OCI-LY1 (cell line): ENCODE measurements around the gene AUH.

ENCODE experiments used
- H2AFZ ChIP-seq: fragments of 200-600 bp; sonication (generic), shearing (Covaris generic); 2 replicates; pipeline ENCODE4 v1.6.0; 2014; ENCODE audit warnings: antibody characterized with exemption, mild to moderate bottlenecking, low read length
- H3F3A ChIP-seq: fragments of 200-600 bp; sonication (generic), shearing (Covaris generic); 2 replicates; pipeline ENCODE4 v1.6.0; 2014; ENCODE audit warnings: mild to moderate bottlenecking, antibody characterized with exemption, low read length, moderate library complexity; ENCODE audit not compliant: insufficient read depth
- H3K27ac ChIP-seq: fragments of 200-600 bp; sonication (generic); 2 replicates; pipeline ENCODE4 v1.5.1; 2014; ENCODE audit warnings: low read length, mixed run types, mild to moderate bottlenecking, low read depth; ENCODE audit not compliant: poor library complexity, severe bottlenecking
- H3K27me3 ChIP-seq: fragments of 200-600 bp; sonication (generic); 2 replicates; pipeline ENCODE4 v1.6.0; 2014; ENCODE audit warnings: antibody characterized with exemption, mild to moderate bottlenecking, low read length, moderate library complexity; ENCODE audit not compliant: insufficient read depth
- H3K36me3 ChIP-seq: fragments of 200-600 bp; sonication (generic); 2 replicates; pipeline ENCODE4 v1.6.1; 2014; ENCODE audit warnings: mild to moderate bottlenecking, antibody characterized with exemption, low read length, moderate library complexity, mixed read lengths; ENCODE audit not compliant: insufficient read depth
- H3K4me1 ChIP-seq: fragments of 200-600 bp; sonication (generic); 2 replicates; pipeline ENCODE4 v1.5.1; 2014; ENCODE audit warnings: mild to moderate bottlenecking, low read length, moderate library complexity; ENCODE audit not compliant: insufficient read depth, severe bottlenecking
- H3K4me2 ChIP-seq: fragments of 200-600 bp; sonication (generic), shearing (Covaris generic); 2 replicates; pipeline ENCODE4 v1.6.1; 2014; ENCODE audit warnings: low read length
- H3K4me3 ChIP-seq: fragments of 200-600 bp; sonication (generic); 2 replicates; pipeline ENCODE4 v1.5.1; 2014; ENCODE audit warnings: low read length, low read depth, mild to moderate bottlenecking, mixed read lengths; ENCODE audit not compliant: poor library complexity, severe bottlenecking
- H3K79me2 ChIP-seq: fragments of 200-600 bp; shearing (Covaris generic); 2 replicates; pipeline ENCODE4 v1.6.1; 2016; ENCODE audit warnings: mixed run types, low read length, mixed read lengths; ENCODE audit not compliant: insufficient read depth
- H3K9ac ChIP-seq: fragments of 200-600 bp; sonication (generic), shearing (Covaris generic); 2 replicates; pipeline ENCODE4 v1.6.1; 2014; ENCODE audit warnings: mild to moderate bottlenecking, low read length, mixed read lengths
- H3K9me2 ChIP-seq: fragments of 200-600 bp; sonication (generic), shearing (Covaris generic); 2 replicates; pipeline ENCODE4 v1.6.1; 2014; ENCODE audit warnings: low read depth, mild to moderate bottlenecking, low read length, mixed read lengths
- H3K9me3 ChIP-seq: fragments of 200-600 bp; shearing (Covaris generic); 2 replicates; pipeline ENCODE4 v1.6.1; 2014; ENCODE audit warnings: low read length, mixed read lengths
- H4K20me1 ChIP-seq: fragments of 200-600 bp; sonication (generic), shearing (Covaris generic); 2 replicates; pipeline ENCODE4 v1.6.0; 2016; ENCODE audit warnings: mild to moderate bottlenecking, low read length; ENCODE audit not compliant: insufficient read depth
- EZH2 ChIP-seq: fragments of 200-600 bp; sonication (generic), shearing (Covaris generic); IDR thresholded peaks from 2 replicates; pipeline ENCODE4 v1.8.0; 2017; ENCODE audit warnings: borderline replicate concordance, mixed run types, mild to moderate bottlenecking, antibody characterized with exemption, low read length, moderate library complexity, mixed read lengths
- TF ChIP-seq, protein P1 (sequence below): fragments of 200-600 bp; sonication (generic), shearing (Covaris generic); IDR thresholded peaks from 2 replicates; pipeline ENCODE4 v1.5.1; 2017; ENCODE audit warnings: mild to moderate bottlenecking, antibody characterized with exemption, low read length, moderate library complexity, mixed read lengths

The AUH gene

DNA sequence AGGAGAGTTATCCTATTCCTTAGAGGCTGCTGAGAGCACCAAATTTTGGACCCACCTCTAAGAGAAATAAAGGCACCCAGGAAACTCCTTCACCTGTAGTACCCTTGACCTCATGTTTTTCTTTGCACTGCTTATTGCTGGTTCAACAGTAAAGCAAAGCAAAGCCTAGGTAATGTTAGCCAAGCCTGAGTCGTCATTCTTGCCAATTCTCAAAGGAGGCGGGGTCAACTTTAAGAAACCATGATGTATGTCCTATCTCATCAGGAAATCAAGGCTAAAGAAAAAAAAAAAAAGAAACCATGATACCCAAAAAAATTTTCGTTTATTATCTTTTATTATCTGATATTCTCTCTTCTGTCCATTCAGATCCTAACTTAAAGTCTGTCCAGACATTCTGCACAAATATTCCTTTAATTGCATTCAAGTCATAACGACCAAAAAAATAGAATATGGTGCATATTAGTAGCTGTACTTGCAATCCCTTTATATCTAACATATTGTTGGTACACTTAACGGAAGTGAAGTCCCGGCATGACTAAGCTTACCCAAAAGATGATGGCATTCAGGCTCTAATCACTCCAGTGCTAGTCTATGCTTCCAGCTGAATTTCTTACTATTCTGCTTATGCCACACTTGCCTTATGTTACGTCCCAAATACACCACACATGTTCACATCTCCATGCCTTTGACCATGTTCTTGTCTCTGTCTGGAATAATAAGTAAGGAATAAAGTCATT is 1.8 kb downstream of the AUH start:
- peaks cover 27% of the 10 kb centered on the region for H3K79me2 ChIP-seq
- H3K27ac ChIP-seq: no peak overlapping the region
- H3F3A ChIP-seq: no peaks in the 10 kb centered on the region
- H3K9me3 ChIP-seq: peaks cover 3% of the 10 kb centered on the region; the same call in 1 of the 2 replicates
- peak overlapping the region; percentile 94 for H3K4me2 ChIP-seq
- H3K27me3 ChIP-seq: no peaks in the 10 kb centered on the region
- peak overlapping the region; percentile 95 for H3K4me3 ChIP-seq
- no peak overlapping the region for H2AFZ ChIP-seq
- H4K20me1 ChIP-seq: no peaks in the 10 kb centered on the region
- H3K4me1 ChIP-seq: peaks cover 29% of the 10 kb centered on the region
- peak overlapping the region; percentile 87; the same call in 1 of the 2 replicates for H3K9ac ChIP-seq
- TF ChIP-seq, protein P1, sequence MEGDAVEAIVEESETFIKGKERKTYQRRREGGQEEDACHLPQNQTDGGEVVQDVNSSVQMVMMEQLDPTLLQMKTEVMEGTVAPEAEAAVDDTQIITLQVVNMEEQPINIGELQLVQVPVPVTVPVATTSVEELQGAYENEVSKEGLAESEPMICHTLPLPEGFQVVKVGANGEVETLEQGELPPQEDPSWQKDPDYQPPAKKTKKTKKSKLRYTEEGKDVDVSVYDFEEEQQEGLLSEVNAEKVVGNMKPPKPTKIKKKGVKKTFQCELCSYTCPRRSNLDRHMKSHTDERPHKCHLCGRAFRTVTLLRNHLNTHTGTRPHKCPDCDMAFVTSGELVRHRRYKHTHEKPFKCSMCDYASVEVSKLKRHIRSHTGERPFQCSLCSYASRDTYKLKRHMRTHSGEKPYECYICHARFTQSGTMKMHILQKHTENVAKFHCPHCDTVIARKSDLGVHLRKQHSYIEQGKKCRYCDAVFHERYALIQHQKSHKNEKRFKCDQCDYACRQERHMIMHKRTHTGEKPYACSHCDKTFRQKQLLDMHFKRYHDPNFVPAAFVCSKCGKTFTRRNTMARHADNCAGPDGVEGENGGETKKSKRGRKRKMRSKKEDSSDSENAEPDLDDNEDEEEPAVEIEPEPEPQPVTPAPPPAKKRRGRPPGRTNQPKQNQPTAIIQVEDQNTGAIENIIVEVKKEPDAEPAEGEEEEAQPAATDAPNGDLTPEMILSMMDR: no peak
- TF ChIP-seq EZH2: no peak
- peaks cover 13% of the 10 kb centered on the region; the same call in 1 of the 2 replicates for H3K36me3 ChIP-seq
- H3K9me2 ChIP-seq: no peaks in the 10 kb centered on the region

GRCh38 chr9:91359083-91359482 is 2.6 kb downstream of the AUH start:
- H3K27me3 ChIP-seq: no peaks in the 10 kb centered on the region
- no peaks in the 10 kb centered on the region for H3K9me2 ChIP-seq
- no peak overlapping the region for H2AFZ ChIP-seq
- peaks cover 21% of the 10 kb centered on the region; the same call in 1 of the 2 replicates for H3K36me3 ChIP-seq
- no peaks in the 10 kb centered on the region for H3K9me3 ChIP-seq
- no peak overlapping the region for H3K4me3 ChIP-seq
- peaks cover 29% of the 10 kb centered on the region for H3K4me1 ChIP-seq
- no peak for TF ChIP-seq EZH2
- TF ChIP-seq, protein P1: no peak
- no peaks in the 10 kb centered on the region for H3F3A ChIP-seq
- H3K27ac ChIP-seq: no peak overlapping the region
- no peaks in the 10 kb centered on the region for H4K20me1 ChIP-seq
- H3K4me2 ChIP-seq: no peak overlapping the region
- H3K79me2 ChIP-seq: peaks cover 27% of the 10 kb centered on the region
- no peak overlapping the region for H3K9ac ChIP-seq

DNA sequence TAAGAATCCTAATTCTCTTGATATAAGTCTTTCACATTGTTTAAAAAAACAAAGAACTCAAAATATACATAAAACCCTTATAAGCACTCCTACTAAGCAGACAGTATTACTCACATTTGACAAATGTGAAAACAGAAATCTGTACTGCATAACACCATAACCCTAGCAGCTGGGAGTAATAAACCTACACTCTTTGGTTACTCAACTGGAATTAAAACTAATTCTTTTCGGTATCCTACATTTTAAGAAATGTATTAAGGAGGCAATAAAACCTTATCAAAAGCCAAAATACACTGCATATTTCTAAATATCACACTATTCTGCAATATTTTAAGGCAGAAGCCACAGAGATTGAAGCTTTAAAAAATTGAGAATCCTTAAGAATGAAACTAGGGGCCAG is 6.8 kb downstream of the AUH start:
- no peak overlapping the region for H3K9ac ChIP-seq
- H3K27ac ChIP-seq: no peak overlapping the region
- H3K4me3 ChIP-seq: no peak overlapping the region
- H3K79me2 ChIP-seq: peaks cover 13% of the 10 kb centered on the region
- no peak overlapping the region for H2AFZ ChIP-seq
- H3K4me1 ChIP-seq: peaks cover 9% of the 10 kb centered on the region
- no peaks in the 10 kb centered on the region for H3F3A ChIP-seq
- peaks cover 49% of the 10 kb centered on the region for H3K36me3 ChIP-seq
- no peaks in the 10 kb centered on the region for H4K20me1 ChIP-seq
- no peak for TF ChIP-seq EZH2
- TF ChIP-seq, protein P1: no peak
- no peaks in the 10 kb centered on the region for H3K27me3 ChIP-seq
- H3K9me3 ChIP-seq: no peaks in the 10 kb centered on the region
- no peak overlapping the region for H3K4me2 ChIP-seq
- no peaks in the 10 kb centered on the region for H3K9me2 ChIP-seq
